H1 (cell line): ENCODE results near the gene USP10. TPM values are rescaled to one million over a fixed set of nuclear protein-coding genes. Genes with fewer than 3 reads are reported as not detected.

Experiments
- CTBP2 ChIP-seq: IDR thresholded peaks from 2 replicates; pipeline ENCODE4 v1.7.0; 2011; ENCODE audit warnings: borderline replicate concordance, mild to moderate bottlenecking, moderate library complexity, mixed read lengths, low read length; ENCODE audit not compliant: insufficient read depth, insufficient read length
- GABPA ChIP-seq: IDR thresholded peaks from 2 replicates; pipeline ENCODE4 v1.6.1; 2011; ENCODE audit warnings: mild to moderate bottlenecking, low read length, moderate library complexity, borderline replicate concordance; ENCODE audit not compliant: insufficient read depth
- GTF2F1 ChIP-seq: IDR thresholded peaks from 2 replicates; pipeline ENCODE4 v1.6.1; 2012; ENCODE audit warnings: low read depth, low read length, improper control_type of control experiment, borderline replicate concordance
- MAX ChIP-seq: IDR thresholded peaks from 2 replicates; pipeline ENCODE4 v1.6.1; 2012; ENCODE audit warnings: inconsistent platforms
- NANOG ChIP-seq: IDR thresholded peaks from 2 replicates; pipeline ENCODE4 v1.6.1; 2011; ENCODE audit warnings: low read length, low read depth, mild to moderate bottlenecking, inconsistent platforms; ENCODE audit not compliant: insufficient read depth, poor library complexity, severe bottlenecking
- SIN3A ChIP-seq, 2 experiments: IDR thresholded peaks in 1 of 2; conservative IDR thresholded peaks in 1 of 2; 2 replicates each; pipeline ENCODE4 v1.6.1; 2011 to 2012; ENCODE audit warnings: low read length in 2 of 2, improper control_type of control experiment in 1 of 2, low read depth in 1 of 2, mild to moderate bottlenecking in 1 of 2
- SIX5 ChIP-seq: IDR thresholded peaks from 2 replicates; pipeline ENCODE4 v1.6.1; 2011; ENCODE audit warnings: mild to moderate bottlenecking, low read depth, low read length
- polyA plus RNA-seq, 7 experiments: library from polyadenylated mRNA; depleted of rRNA in 3 of 7; stranded (reverse) in 5 of 7; unstranded in 2 of 7; fragments of >200 nt in 5 of 7; fragments of 200-250 nt in 2 of 7; gene quantifications; 1 replicate in 5 of 7; 2 replicates in 1 of 7; 4 replicates in 1 of 7; pipeline versions ENCODE4 v1.2.1 to v1.2.3, GENCODE V29; 2011 to 2013; ENCODE audit warnings: missing spikeins in 2 of 7, mixed read lengths in 2 of 7
- total RNA-seq: library from RNA; stranded (reverse); fragmentation: NEBNext Ultra II Directional; extraction: Animal tissue kit (Norgen Biotek cat#: 25700); gene quantifications from 2 replicates; pipeline ENCODE4 v1.2.1, GENCODE V29; 2021

USP10 gene
- total and polyA plus RNA-seq, 2 of the 8 experiments (the other 6 are each of a cell fraction or from before 2014, with no cell fraction given) = 171 to 195 TPM

GRCh38 chr16:84766978-84767773 lies 67.4 kb downstream of the USP10 start (continued):
- TF ChIP-seq SIN3A (conservative IDR thresholded peaks at IDR 0.05 in 1 of 2, IDR thresholded peaks at IDR 0.05 in 1 of 2; ENCODE audit: low read depth in 1 of 2, low read length in 2 of 2) (no peak), SIX5 (no peak), MAX (no peak), NANOG (no peak), GTF2F1 (no peak), GABPA (no peak), CTBP2 (no peak)
